ENCODE data around the gene TAF1B.

The TAF1B gene

GRCh38 chr2:9807555-9808305 lies 35.5 kb upstream of the TAF1B start:
- DNase-seq (ENCODE audit: extremely low read depth in 1 of 2, low read depth in 1 of 2): no peak

- DNase-seq (ENCODE audit: extremely low read depth in 1 of 2, low read depth in 1 of 2): no peak
Observed at GRCh38 chr2:9808334-9809063, 34.8 kb upstream of the TAF1B start.

- no peak for DNase-seq (ENCODE audit: extremely low read depth in 1 of 2, low read depth in 1 of 2)
Observed at GRCh38 chr2:9809064-9809356, 34.3 kb upstream of the TAF1B start.

GRCh38 chr2:9809448-9810088 lies 33.7 kb upstream of the TAF1B start:
- DNase-seq (ENCODE audit: extremely low read depth in 1 of 2, low read depth in 1 of 2): no peak

GRCh38 chr2:9811216-9811615 lies 32.1 kb upstream of the TAF1B start:
- no peak for DNase-seq (ENCODE audit: extremely low read depth in 1 of 2, low read depth in 1 of 2)

- no peak for DNase-seq (ENCODE audit: extremely low read depth in 1 of 2, low read depth in 1 of 2)
Observed at GRCh38 chr2:9811679-9812511, 31.4 kb upstream of the TAF1B start.

- DNase-seq (ENCODE audit: extremely low read depth in 1 of 2, low read depth in 1 of 2): no peak
Observed at GRCh38 chr2:9812945-9813311, 30.3 kb upstream of the TAF1B start.

GRCh38 chr2:9813312-9814128 lies 29.8 kb upstream of the TAF1B start:
- DNase-seq (ENCODE audit: extremely low read depth in 1 of 2, low read depth in 1 of 2): peak in 1 of 2 donors; percentile 57

GRCh38 chr2:9814129-9814868 lies 29.0 kb upstream of the TAF1B start:
- DNase-seq (ENCODE audit: extremely low read depth in 1 of 2, low read depth in 1 of 2): no peak

GRCh38 chr2:9815076-9815475 lies 28.2 kb upstream of the TAF1B start:
- no peak for DNase-seq (ENCODE audit: extremely low read depth in 1 of 2, low read depth in 1 of 2)

GRCh38 chr2:9815844-9816279 lies 27.4 kb upstream of the TAF1B start:
- no peak for DNase-seq (ENCODE audit: extremely low read depth in 1 of 2, low read depth in 1 of 2)

- no peak for DNase-seq (ENCODE audit: extremely low read depth in 1 of 2, low read depth in 1 of 2)
Observed at GRCh38 chr2:9818097-9818496, 25.2 kb upstream of the TAF1B start.

- DNase-seq (ENCODE audit: extremely low read depth in 1 of 2, low read depth in 1 of 2): no peak
Observed at GRCh38 chr2:9819551-9819950, 23.7 kb upstream of the TAF1B start.

GRCh38 chr2:9820020-9820973 lies 23.0 kb upstream of the TAF1B start:
- no peak for DNase-seq (ENCODE audit: extremely low read depth in 1 of 2, low read depth in 1 of 2)

GRCh38 chr2:9821805-9822445 lies 21.3 kb upstream of the TAF1B start:
- DNase-seq (ENCODE audit: extremely low read depth in 1 of 2, low read depth in 1 of 2): no peak

GRCh38 chr2:9824441-9824840 lies 18.8 kb upstream of the TAF1B start:
- no peak for DNase-seq (ENCODE audit: extremely low read depth in 1 of 2, low read depth in 1 of 2)

- DNase-seq (ENCODE audit: extremely low read depth in 1 of 2, low read depth in 1 of 2): no peak
Observed at GRCh38 chr2:9824956-9825720, 18.1 kb upstream of the TAF1B start.

All from activated CD8-positive, alpha-beta memory T cell treated with anti-CD3 and anti-CD28 coated beads for 1 hour (primary cell).